ENCODE measurements around the gene TWF1.

Gene TWF1

GRCh38 chr12:43750814-43751213 is 55.3 kb downstream of the TWF1 start:
- Histone ChIP-seq H3K4ac (ENCODE audit: low read depth, low read length) (no peak overlapping the region), H4K12ac (ENCODE audit: low read depth, low read length) (no peak overlapping the region), H3K79me2 (ENCODE audit: control insufficient read depth, insufficient read depth, low read length, poor library complexity) (no peaks in the 10 kb centered on the region), H3K4me2 (ENCODE audit: low read length) (no peak overlapping the region), H3K79me1 (ENCODE audit: low read length) (no peaks in the 10 kb centered on the region), H3K23ac (ENCODE audit: low read length) (no peak overlapping the region), H3K4me1 (ENCODE audit: control insufficient read depth in 1 of 2, insufficient read depth in 2 of 2, low read length in 2 of 2) (no peaks in the 10 kb centered on the region), H3K36me3 (ENCODE audit: control insufficient read depth in 1 of 2, insufficient read depth in 2 of 2, low read length in 2 of 2) (no peaks in the 10 kb centered on the region), H2BK12ac (ENCODE audit: low read length) (no peak overlapping the region), H4K8ac (ENCODE audit: low read depth, low read length) (no peak overlapping the region), H3K27me3 (ENCODE audit: insufficient read depth, low read length) (no peaks in the 10 kb centered on the region), H3K9ac (ENCODE audit: low read length) (no peak overlapping the region), H3K27ac (ENCODE audit: low read depth, low read length) (no peak overlapping the region), H3K9me3 (ENCODE audit: insufficient read depth, low read depth, low read length) (no peaks in the 10 kb centered on the region), H3K4me3 (ENCODE audit: low read depth, low read length) (no peak overlapping the region), H2BK120ac (ENCODE audit: insufficient read depth, low read length, poor library complexity) (no peak overlapping the region), H4K91ac (ENCODE audit: low read depth, low read length) (no peak overlapping the region), H2BK5ac (ENCODE audit: low read depth, low read length, poor library complexity) (no peak overlapping the region), H3K14ac (ENCODE audit: low read length) (no peak overlapping the region), H3K18ac (ENCODE audit: low read length) (no peak overlapping the region), H2AK5ac (ENCODE audit: low read length) (no peak overlapping the region), H2AFZ (ENCODE audit: insufficient read depth, low read length, poor library complexity) (no peak overlapping the region)
- DNase-seq, result no peak
- WGBS (ENCODE audit: extremely low coverage, insufficient coverage, insufficient read length), result no CpG with 5 or more reads among the region's 3 CpGs

DNA sequence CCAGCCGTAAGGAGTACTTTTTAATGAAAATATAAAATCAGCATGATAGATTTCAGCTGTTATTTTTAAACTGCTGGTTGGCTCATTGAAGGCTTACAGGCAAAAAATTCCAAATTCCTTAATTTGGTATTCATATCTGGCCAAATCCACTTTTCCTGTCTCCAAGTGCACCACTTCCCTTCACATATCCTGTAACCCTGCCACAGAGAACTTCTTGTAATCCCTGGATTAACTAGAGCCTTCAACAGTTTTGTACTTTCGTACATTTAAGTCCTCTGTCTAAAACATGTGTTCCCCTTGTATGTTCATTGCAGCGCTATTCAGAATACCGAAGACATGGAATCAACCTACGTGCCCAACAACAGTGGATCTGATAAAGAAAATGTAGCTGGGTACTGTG is 57.1 kb downstream of the TWF1 start:
- no peak overlapping the region for H2AK5ac ChIP-seq (ENCODE audit: low read length)
- no CpG with 5 or more reads among the region's 5 CpGs for WGBS (ENCODE audit: extremely low coverage, insufficient coverage, insufficient read length)
- no peaks in the 10 kb centered on the region for H3K27me3 ChIP-seq (ENCODE audit: insufficient read depth, low read length)
- H3K79me1 ChIP-seq (ENCODE audit: low read length), result no peaks in the 10 kb centered on the region
- H3K79me2 ChIP-seq (ENCODE audit: control insufficient read depth, insufficient read depth, low read length, poor library complexity), result no peaks in the 10 kb centered on the region
- H3K14ac ChIP-seq (ENCODE audit: low read length), result no peak overlapping the region
- H3K27ac ChIP-seq (ENCODE audit: low read depth, low read length), result no peak overlapping the region
- H2BK120ac ChIP-seq (ENCODE audit: insufficient read depth, low read length, poor library complexity), result no peak overlapping the region
- H3K23ac ChIP-seq (ENCODE audit: low read length), result no peak overlapping the region
- H4K12ac ChIP-seq (ENCODE audit: low read depth, low read length), result no peak overlapping the region
- H3K4me2 ChIP-seq (ENCODE audit: low read length), result no peak overlapping the region
- no peaks in the 10 kb centered on the region for H3K9me3 ChIP-seq (ENCODE audit: insufficient read depth, low read depth, low read length)
- no peak overlapping the region for H3K18ac ChIP-seq (ENCODE audit: low read length)
- no peak overlapping the region for H2AFZ ChIP-seq (ENCODE audit: insufficient read depth, low read length, poor library complexity)
- H4K8ac ChIP-seq (ENCODE audit: low read depth, low read length), result no peak overlapping the region
- no peaks in the 10 kb centered on the region for H3K36me3 ChIP-seq (ENCODE audit: control insufficient read depth in 1 of 2, insufficient read depth in 2 of 2, low read length in 2 of 2)
- no peak overlapping the region for H3K4ac ChIP-seq (ENCODE audit: low read depth, low read length)
- H3K4me1 ChIP-seq (ENCODE audit: control insufficient read depth in 1 of 2, insufficient read depth in 2 of 2, low read length in 2 of 2), result no peaks in the 10 kb centered on the region
- H4K91ac ChIP-seq (ENCODE audit: low read depth, low read length), result no peak overlapping the region
- no peak overlapping the region for H3K9ac ChIP-seq (ENCODE audit: low read length)
- no peak overlapping the region for H2BK5ac ChIP-seq (ENCODE audit: low read depth, low read length, poor library complexity)
- no peak overlapping the region for H3K4me3 ChIP-seq (ENCODE audit: low read depth, low read length)
- DNase-seq, result no peak
- H2BK12ac ChIP-seq (ENCODE audit: low read length), result no peak overlapping the region

- Histone ChIP-seq H3K36me3 (ENCODE audit: control insufficient read depth in 1 of 2, insufficient read depth in 2 of 2, low read length in 2 of 2) (no peaks in the 10 kb centered on the region), H3K14ac (ENCODE audit: low read length) (no peak overlapping the region), H3K4ac (ENCODE audit: low read depth, low read length) (no peak overlapping the region), H4K8ac (ENCODE audit: low read depth, low read length) (no peak overlapping the region), H4K91ac (ENCODE audit: low read depth, low read length) (no peak overlapping the region), H2BK120ac (ENCODE audit: insufficient read depth, low read length, poor library complexity) (no peak overlapping the region), H3K18ac (ENCODE audit: low read length) (no peak overlapping the region), H3K79me1 (ENCODE audit: low read length) (no peaks in the 10 kb centered on the region), H3K79me2 (ENCODE audit: control insufficient read depth, insufficient read depth, low read length, poor library complexity) (no peaks in the 10 kb centered on the region), H3K9me3 (ENCODE audit: insufficient read depth, low read depth, low read length) (no peaks in the 10 kb centered on the region), H3K23ac (ENCODE audit: low read length) (no peak overlapping the region), H3K4me3 (ENCODE audit: low read depth, low read length) (no peak overlapping the region), H4K12ac (ENCODE audit: low read depth, low read length) (no peak overlapping the region), H3K27me3 (ENCODE audit: insufficient read depth, low read length) (no peaks in the 10 kb centered on the region), H3K9ac (ENCODE audit: low read length) (no peak overlapping the region), H3K4me2 (ENCODE audit: low read length) (no peak overlapping the region), H2BK12ac (ENCODE audit: low read length) (no peak overlapping the region), H2BK5ac (ENCODE audit: low read depth, low read length, poor library complexity) (no peak overlapping the region), H2AK5ac (ENCODE audit: low read length) (no peak overlapping the region), H2AFZ (ENCODE audit: insufficient read depth, low read length, poor library complexity) (no peak overlapping the region), H3K4me1 (ENCODE audit: control insufficient read depth in 1 of 2, insufficient read depth in 2 of 2, low read length in 2 of 2) (no peaks in the 10 kb centered on the region), H3K27ac (ENCODE audit: low read depth, low read length) (no peak overlapping the region)
- no peak for DNase-seq
Observed at GRCh38 chr12:43744826-43745225, 61.3 kb downstream of the TWF1 start.

Data from trophoblast cell (in vitro differentiated cells and primary cell).